Psoas muscle (tissue), 8 donors: ENCODE data around the gene MGP. TPM values are rescaled to one million over a fixed set of nuclear protein-coding genes. Genes with fewer than 3 reads are reported as not detected.

Experiments used
- ATAC-seq, 4 donors: fragments of 200-7000 bp; cut with Tn5 transposase; one replicate each; pipeline ENCODE4 v1.9.1; 2020; ENCODE audit warnings: moderate library complexity in 3 of 4, mild to moderate bottlenecking in 2 of 4
- DNase-seq, 2 donors: peaks; one replicate each; pipeline ENCODE4 v3.0.0-alpha.2; 2020
- H3K27ac ChIP-seq: fragments of 200-600 bp; one replicate; pipeline ENCODE4 v1.8.0; 2022
- H3K27me3 ChIP-seq, 3 donors: fragments of 200-600 bp in 1 of 3; one replicate each; pipeline versions ENCODE4 v1.6.1 to v1.8.0; 2013 to 2022; ENCODE audit warnings: low read length in 2 of 3, mild to moderate bottlenecking in 2 of 3, moderate library complexity in 1 of 3; ENCODE audit not compliant: insufficient read depth in 3 of 3
- H3K36me3 ChIP-seq, 2 donors: fragments of 200-600 bp in 1 of 2; one replicate each; pipeline versions ENCODE4 v1.6.1 to v1.8.0; 2013 to 2022; ENCODE audit warnings: low read depth in 1 of 2, mild to moderate bottlenecking in 1 of 2, moderate library complexity in 1 of 2; ENCODE audit not compliant: insufficient read depth in 1 of 2
- H3K4me1 ChIP-seq: fragments of 200-600 bp; one replicate; pipeline ENCODE4 v1.8.0; 2022
- H3K4me3 ChIP-seq: fragments of 200-600 bp; one replicate; pipeline ENCODE4 v1.8.0; 2022; ENCODE audit warnings: mild to moderate bottlenecking
- H3K9me3 ChIP-seq: fragments of 200-600 bp; one replicate; pipeline ENCODE4 v1.8.0; 2022
- WGBS, 3 donors: extraction: QIAGEN DNeasy Blood & Tissue Kit; methylation state at CpG; one replicate each; pipeline versions ENCODE4 v1.1.6 to v1.1.7; 2013; 5-methylcytosine and 5-hydroxymethylcytosine counted together
- intact Hi-C, 2 donors: fragments of 100-400 bp; cut with DNase I; formaldehyde crosslinking; loops; one replicate each; pipeline versions ENCODE4 v1.11.0 to v1.14.2; 2022
- polyA plus RNA-seq, 3 donors: library from polyadenylated mRNA; stranded (reverse); fragments of 200-250 nt; gene quantifications; one replicate each; pipeline ENCODE4 v1.2.3, GENCODE V29; 2013
- total RNA-seq, 4 donors: library from RNA; stranded (reverse); fragmentation: NEBNext Ultra II Directional in 2 of 4; extraction: Animal tissue kit (Norgen Biotek cat#: 25700) in 2 of 4; gene quantifications; one replicate each; pipeline versions ENCODE4 v1.2.1 to v1.2.4, GENCODE V29; 2021 to 2023
- TF ChIP-seq, protein P1 (sequence below): fragments of 200-600 bp; IDR thresholded peaks from one replicate; pipeline ENCODE4 v1.8.0; 2022; ENCODE audit warnings: antibody characterized with exemption
- donor health status: healthy with polysubstance abuse.
- donor health status: DM: no; HTN: no; CAD: no; lungs with moderate emphysema.
- donor health status: Bipolar disorder and iron deficiency.
- donor health status: healthy.
- donor health status: DM: yes; HTN: yes; CAD: no.
- donor health status: DM: no; HTN: no; CAD: no.
- donor health status: DM: no; HTN: no; CAD: no.
- donor health status: DM: yes; HTN: yes; CAD: no.

The MGP gene
- total and polyA plus RNA-seq, 7 donors, result 57.3 to 159 (median 79.1) TPM

DNA sequence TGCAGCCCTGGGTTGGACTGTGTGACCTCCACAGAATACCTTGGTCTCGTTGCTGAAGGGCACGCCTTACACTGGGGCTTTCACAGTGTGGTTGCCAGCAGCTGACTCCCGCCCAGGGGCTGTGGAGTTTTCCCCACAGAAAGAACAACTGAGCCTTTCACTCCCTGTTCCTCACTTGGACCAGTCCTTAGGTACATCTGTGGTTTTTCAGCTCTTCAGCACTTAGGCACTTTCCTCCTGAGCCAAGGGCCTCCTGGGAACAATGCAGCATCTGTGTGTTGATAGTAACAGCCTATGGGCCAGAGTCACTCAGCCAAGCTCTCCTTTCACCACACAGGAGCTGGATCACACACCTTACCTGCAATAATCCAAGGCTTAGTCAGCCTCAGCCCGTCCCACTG is 27.7 kb upstream of the MGP start:
- no peak for ATAC-seq
- no peak overlapping the region for H3K4me3 ChIP-seq
- TF ChIP-seq, protein P1, sequence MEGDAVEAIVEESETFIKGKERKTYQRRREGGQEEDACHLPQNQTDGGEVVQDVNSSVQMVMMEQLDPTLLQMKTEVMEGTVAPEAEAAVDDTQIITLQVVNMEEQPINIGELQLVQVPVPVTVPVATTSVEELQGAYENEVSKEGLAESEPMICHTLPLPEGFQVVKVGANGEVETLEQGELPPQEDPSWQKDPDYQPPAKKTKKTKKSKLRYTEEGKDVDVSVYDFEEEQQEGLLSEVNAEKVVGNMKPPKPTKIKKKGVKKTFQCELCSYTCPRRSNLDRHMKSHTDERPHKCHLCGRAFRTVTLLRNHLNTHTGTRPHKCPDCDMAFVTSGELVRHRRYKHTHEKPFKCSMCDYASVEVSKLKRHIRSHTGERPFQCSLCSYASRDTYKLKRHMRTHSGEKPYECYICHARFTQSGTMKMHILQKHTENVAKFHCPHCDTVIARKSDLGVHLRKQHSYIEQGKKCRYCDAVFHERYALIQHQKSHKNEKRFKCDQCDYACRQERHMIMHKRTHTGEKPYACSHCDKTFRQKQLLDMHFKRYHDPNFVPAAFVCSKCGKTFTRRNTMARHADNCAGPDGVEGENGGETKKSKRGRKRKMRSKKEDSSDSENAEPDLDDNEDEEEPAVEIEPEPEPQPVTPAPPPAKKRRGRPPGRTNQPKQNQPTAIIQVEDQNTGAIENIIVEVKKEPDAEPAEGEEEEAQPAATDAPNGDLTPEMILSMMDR, result no peak
- no peaks in the 10 kb centered on the region for H3K4me1 ChIP-seq
- intact Hi-C loops, result no loop called here
- no peaks in the 10 kb centered on the region for H3K9me3 ChIP-seq
- H3K36me3 ChIP-seq, result no peaks in the 10 kb centered on the region
- H3K27me3 ChIP-seq, result no peaks in the 10 kb centered on the region
- H3K27ac ChIP-seq, result no peak overlapping the region
- no peak for DNase-seq
- 40 to 54% (median 50%) methylated on average over 4 of the region's 4 CpGs for WGBS, 3 donors

- Histone ChIP-seq H3K27ac (no peak overlapping the region), H3K9me3 (no peaks in the 10 kb centered on the region), H3K4me1 (no peaks in the 10 kb centered on the region), H3K4me3 (no peak overlapping the region), H3K36me3 (no peaks in the 10 kb centered on the region), H3K27me3 (no peaks in the 10 kb centered on the region)
- intact Hi-C loops, result no loop called here
- DNase-seq (no peak), ATAC-seq (no peak)
- 25 to 88% (median 62%) methylated on average over 2 of the region's 2 CpGs for WGBS, 3 donors
- TF ChIP-seq, protein P1, result no peak
Measured at GRCh38 chr12:14911131-14911530, 25.5 kb upstream of the MGP start.

DNA sequence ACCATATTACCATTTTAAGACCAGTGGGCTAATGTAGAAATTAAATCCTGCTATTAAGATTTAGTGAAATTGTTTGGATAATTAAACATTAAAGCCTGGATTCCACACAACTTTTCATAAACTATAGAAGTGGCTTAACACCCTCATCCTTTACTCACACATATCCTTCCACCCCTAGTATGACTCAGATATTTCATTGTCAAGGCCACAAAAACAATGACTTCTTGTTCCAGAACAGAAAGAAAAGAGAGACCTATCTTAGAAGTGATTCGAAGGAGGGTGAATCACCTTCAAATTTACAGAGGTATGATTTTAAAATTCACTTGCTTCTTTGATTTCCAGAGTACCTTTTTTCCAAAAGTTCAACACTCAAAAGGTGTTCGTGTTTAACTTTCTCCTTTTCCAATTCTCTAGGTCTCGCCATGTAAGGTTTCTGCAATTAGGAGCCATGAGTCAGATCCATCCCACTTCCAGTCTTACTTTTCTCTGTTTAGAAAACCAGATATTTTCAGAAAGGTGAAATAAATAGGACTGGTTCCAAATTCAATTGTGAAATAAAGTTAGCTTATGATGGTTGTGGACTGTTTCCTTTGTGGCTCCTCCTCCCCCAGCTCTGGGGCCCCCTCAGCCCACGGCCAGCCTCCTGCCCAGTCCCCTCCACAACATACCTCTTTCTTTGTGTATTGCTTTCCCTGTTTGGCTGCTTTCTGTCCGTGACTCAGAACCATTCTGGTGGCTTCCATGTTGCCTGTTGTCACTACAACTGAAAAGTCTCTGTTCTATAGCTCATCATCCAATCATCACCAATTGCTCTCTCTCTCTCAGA is 24.6 kb upstream of the MGP start:
- no peak for ATAC-seq

GRCh38 chr12:14907953-14908352 is 22.3 kb upstream of the MGP start:
- Histone ChIP-seq H3K27ac (no peak overlapping the region), H3K9me3 (no peaks in the 10 kb centered on the region), H3K4me3 (no peak overlapping the region), H3K27me3 (no peaks in the 10 kb centered on the region), H3K36me3 (no peaks in the 10 kb centered on the region), H3K4me1 (no peaks in the 10 kb centered on the region)
- 77 to 94% (median 83%) methylated on average over 1 of the region's 1 CpG for WGBS, 3 donors
- intact Hi-C loops, result loop anchor here in 1 of 2 donors (5.0 kb wide), 1 partner anchor 36 kb away; no protein-coding TSS in a partner anchor
- TF ChIP-seq, protein P1, result no peak
- no peak for ATAC-seq
- no peak for DNase-seq

More for the DNA sequence above, 24.6 kb upstream of the MGP start:
- no peaks in the 10 kb centered on the region for H3K36me3 ChIP-seq
- no peak for DNase-seq
- no peak overlapping the region for H3K27ac ChIP-seq
- intact Hi-C loops, result no loop called here
- no peaks in the 10 kb centered on the region for H3K27me3 ChIP-seq
- H3K9me3 ChIP-seq, result no peaks in the 10 kb centered on the region
- H3K4me3 ChIP-seq, result no peak overlapping the region
- TF ChIP-seq, protein P1, result no peak
- 83 to 90% (median 84%) methylated on average over 5 of the region's 5 CpGs for WGBS, 3 donors
- H3K4me1 ChIP-seq, result no peaks in the 10 kb centered on the region
